HEK293 (cell line): ENCODE measurements around the gene ARF5.

Experiments
- CTCF ChIA-PET: fragments of 350-600 bp; formaldehyde crosslinking; extraction: SDS; loops from one replicate; lab custom pipeline; 2021; ENCODE audit warnings: antibody characterized with exemption; lab: Yijun Ruan, JAX
- POLR2A ChIA-PET: fragments of 300-600 bp; formaldehyde crosslinking; extraction: SDS; loops from one replicate; lab custom pipeline; 2020; ENCODE audit warnings: antibody characterized with exemption, inconsistent platforms; lab: Yijun Ruan, JAX
- H3K27ac ChIP-seq: fragments of 200-500 bp; sonication (Bioruptor generic); 2 replicates; pipeline ENCODE4 v1.5.1; 2014; ENCODE audit warnings: low read depth, low read length, control low read depth, inconsistent platforms; ENCODE audit errors: extremely low read depth
- H3K36me3 ChIP-seq, 2 experiments: fragments of 200-500 bp in 1 of 2; sonication (Bioruptor generic) in 1 of 2; 1 replicate in 1 of 2; 2 replicates in 1 of 2; pipeline ENCODE4 v1.5.1; 2014 to 2017; ENCODE audit warnings: inconsistent platforms in 2 of 2, low read length in 2 of 2; ENCODE audit not compliant: control insufficient read depth in 2 of 2, insufficient read depth in 1 of 2
- H3K4me1 ChIP-seq: fragments of 200-500 bp; sonication (Bioruptor generic); 2 replicates; pipeline ENCODE4 v1.5.1; 2014; ENCODE audit warnings: mild to moderate bottlenecking, low read length, inconsistent platforms; ENCODE audit not compliant: control insufficient read depth, insufficient read depth
- H3K4me3 ChIP-seq: 2 replicates; pipeline ENCODE4 v1.5.1; 2011; ENCODE audit warnings: low read depth, mild to moderate bottlenecking, control low read depth, low read length, moderate library complexity
- H3K9me3 ChIP-seq: fragments of 200-500 bp; sonication (Bioruptor generic); 2 replicates; pipeline ENCODE4 v1.5.1; 2014; ENCODE audit warnings: low read depth, low read length, inconsistent platforms; ENCODE audit not compliant: control insufficient read depth, insufficient read depth
- GLI2 ChIP-seq: fragments of 450-650 bp; formaldehyde crosslinking; IDR thresholded peaks from 2 replicates; pipeline ENCODE4; 2017; ENCODE audit warnings: missing biosample characterization, missing genetic modification characterization, low read depth, borderline replicate concordance
- HOXA7 ChIP-seq: sonication (generic); formaldehyde crosslinking; IDR thresholded peaks from 2 replicates; pipeline ENCODE4 v1.8.1; 2022; ENCODE audit warnings: missing genetic modification reagents, borderline replicate concordance
- MYNN ChIP-seq: fragments of 450-650 bp; formaldehyde crosslinking; IDR thresholded peaks from 2 replicates; pipeline ENCODE4 v1.5.1; 2016; ENCODE audit warnings: missing biosample characterization, missing genetic modification characterization, borderline replicate concordance
- PRDM1 ChIP-seq: fragments of 450-650 bp; formaldehyde crosslinking; IDR thresholded peaks from 2 replicates; pipeline ENCODE4; 2016; ENCODE audit warnings: missing biosample characterization, missing genetic modification characterization
- SCRT2 ChIP-seq: fragments of 450-650 bp; formaldehyde crosslinking; IDR thresholded peaks from 2 replicates; pipeline ENCODE4 v1.5.1; 2016; ENCODE audit warnings: missing biosample characterization, missing genetic modification characterization
- SP3 ChIP-seq: fragments of 450-650 bp; formaldehyde crosslinking; IDR thresholded peaks from 2 replicates; pipeline ENCODE4 v1.5.1; 2016; ENCODE audit warnings: missing biosample characterization, missing genetic modification characterization
- ZFP69B ChIP-seq: fragments of 450-650 bp; formaldehyde crosslinking; IDR thresholded peaks from 2 replicates; pipeline ENCODE4 v1.5.1; 2016; ENCODE audit warnings: missing biosample characterization, missing genetic modification characterization
- ZNF114 ChIP-seq: fragments of 450-650 bp; formaldehyde crosslinking; IDR thresholded peaks from 2 replicates; pipeline ENCODE4 v1.5.0; 2017; ENCODE audit warnings: missing biosample characterization, missing genetic modification characterization
- ZNF121 ChIP-seq: fragments of 450-650 bp; formaldehyde crosslinking; IDR thresholded peaks from 2 replicates; pipeline ENCODE4 v1.5.1; 2016; ENCODE audit warnings: missing biosample characterization, missing genetic modification characterization
- ZNF140 ChIP-seq: fragments of 450-650 bp; formaldehyde crosslinking; IDR thresholded peaks from 2 replicates; pipeline ENCODE4 v1.5.1; 2016; ENCODE audit warnings: missing biosample characterization, missing genetic modification characterization
- ZNF202 ChIP-seq: fragments of 450-650 bp; formaldehyde crosslinking; IDR thresholded peaks from 2 replicates; pipeline ENCODE4 v1.5.1; 2016; ENCODE audit warnings: missing biosample characterization, missing genetic modification characterization, borderline replicate concordance
- ZNF223 ChIP-seq: fragments of 450-650 bp; formaldehyde crosslinking; IDR thresholded peaks from 2 replicates; pipeline ENCODE4 v1.5.1; 2016; ENCODE audit warnings: missing biosample characterization, missing genetic modification characterization
- ZNF341 ChIP-seq: fragments of 450-650 bp; formaldehyde crosslinking; IDR thresholded peaks from 2 replicates; pipeline ENCODE4; 2016; ENCODE audit warnings: low read depth, missing biosample characterization, missing genetic modification characterization
- ZNF366 ChIP-seq: fragments of 450-650 bp; formaldehyde crosslinking; conservative IDR thresholded peaks from 2 replicates; pipeline ENCODE4 v1.5.1; 2016; ENCODE audit warnings: missing biosample characterization, missing genetic modification characterization
- ZNF37A ChIP-seq: fragments of 450-650 bp; IDR thresholded peaks from 2 replicates; pipeline ENCODE4 v1.5.1; 2018; ENCODE audit warnings: missing biosample characterization, missing genetic modification characterization
- ZNF433 ChIP-seq: fragments of 450-650 bp; formaldehyde crosslinking; IDR thresholded peaks from 2 replicates; pipeline ENCODE4 v1.5.1; 2016; ENCODE audit warnings: missing biosample characterization, missing genetic modification characterization, low read depth
- ZNF529 ChIP-seq: fragments of 450-650 bp; formaldehyde crosslinking; IDR thresholded peaks from 2 replicates; pipeline ENCODE4 v1.5.1; 2017; ENCODE audit warnings: missing genetic modification characterization, missing biosample characterization; ENCODE audit not compliant: insufficient replicate concordance
- ZNF561 ChIP-seq: fragments of 450-650 bp; IDR thresholded peaks from 2 replicates; pipeline ENCODE4 v1.5.1; 2018; ENCODE audit warnings: missing biosample characterization, missing genetic modification characterization, borderline replicate concordance
- ZNF654 ChIP-seq: fragments of 450-650 bp; formaldehyde crosslinking; IDR thresholded peaks from 2 replicates; pipeline ENCODE4 v1.5.1; 2016; ENCODE audit warnings: low read depth, missing biosample characterization, missing genetic modification characterization
- ZNF76 ChIP-seq: fragments of 450-650 bp; formaldehyde crosslinking; IDR thresholded peaks from 2 replicates; pipeline ENCODE4; 2016; ENCODE audit warnings: low read depth, missing biosample characterization, missing genetic modification characterization, borderline replicate concordance
- ZNF791 ChIP-seq: fragments of 450-650 bp; formaldehyde crosslinking; IDR thresholded peaks from 2 replicates; pipeline ENCODE4 v1.5.1; 2016; ENCODE audit warnings: missing biosample characterization, missing genetic modification characterization
- ZNF792 ChIP-seq: fragments of 450-650 bp; formaldehyde crosslinking; IDR thresholded peaks from 2 replicates; pipeline ENCODE4 v1.5.1; 2016; ENCODE audit warnings: missing biosample characterization, missing genetic modification characterization
- ZNF830 ChIP-seq: fragments of 450-650 bp; IDR thresholded peaks from 2 replicates; pipeline ENCODE4 v1.5.0; 2018; ENCODE audit warnings: missing biosample characterization, missing genetic modification characterization, low read depth, mild to moderate bottlenecking, moderate library complexity
- ZNF843 ChIP-seq: fragments of 450-650 bp; formaldehyde crosslinking; IDR thresholded peaks from 2 replicates; pipeline ENCODE4 v1.5.1; 2016; ENCODE audit warnings: missing biosample characterization, missing genetic modification characterization
- ZXDB ChIP-seq: fragments of 450-650 bp; formaldehyde crosslinking; IDR thresholded peaks from 2 replicates; pipeline ENCODE4 v1.5.1; 2016; ENCODE audit warnings: missing biosample characterization, missing genetic modification characterization
- TF ChIP-seq, protein P1 (sequence below): fragments of 450-650 bp; formaldehyde crosslinking; IDR thresholded peaks from 2 replicates; pipeline ENCODE4 v1.5.1; 2016; ENCODE audit warnings: missing biosample characterization, missing genetic modification characterization
- TF ChIP-seq, protein P2 (sequence below): fragments of 450-650 bp; formaldehyde crosslinking; IDR thresholded peaks from 2 replicates; pipeline ENCODE4 v1.5.1; 2017; ENCODE audit warnings: missing biosample characterization, missing genetic modification characterization
- TF ChIP-seq, protein P3 (sequence below): fragments of 450-650 bp; IDR thresholded peaks from 2 replicates; pipeline ENCODE4 v1.5.1; 2018; ENCODE audit warnings: missing biosample characterization, mild to moderate bottlenecking, missing genetic modification characterization
- TF ChIP-seq, protein P4 (sequence below): fragments of 450-650 bp; formaldehyde crosslinking; IDR thresholded peaks from 2 replicates; pipeline ENCODE4 v1.5.1; 2016; ENCODE audit warnings: missing biosample characterization, missing genetic modification characterization

The ARF5 gene

DNA sequence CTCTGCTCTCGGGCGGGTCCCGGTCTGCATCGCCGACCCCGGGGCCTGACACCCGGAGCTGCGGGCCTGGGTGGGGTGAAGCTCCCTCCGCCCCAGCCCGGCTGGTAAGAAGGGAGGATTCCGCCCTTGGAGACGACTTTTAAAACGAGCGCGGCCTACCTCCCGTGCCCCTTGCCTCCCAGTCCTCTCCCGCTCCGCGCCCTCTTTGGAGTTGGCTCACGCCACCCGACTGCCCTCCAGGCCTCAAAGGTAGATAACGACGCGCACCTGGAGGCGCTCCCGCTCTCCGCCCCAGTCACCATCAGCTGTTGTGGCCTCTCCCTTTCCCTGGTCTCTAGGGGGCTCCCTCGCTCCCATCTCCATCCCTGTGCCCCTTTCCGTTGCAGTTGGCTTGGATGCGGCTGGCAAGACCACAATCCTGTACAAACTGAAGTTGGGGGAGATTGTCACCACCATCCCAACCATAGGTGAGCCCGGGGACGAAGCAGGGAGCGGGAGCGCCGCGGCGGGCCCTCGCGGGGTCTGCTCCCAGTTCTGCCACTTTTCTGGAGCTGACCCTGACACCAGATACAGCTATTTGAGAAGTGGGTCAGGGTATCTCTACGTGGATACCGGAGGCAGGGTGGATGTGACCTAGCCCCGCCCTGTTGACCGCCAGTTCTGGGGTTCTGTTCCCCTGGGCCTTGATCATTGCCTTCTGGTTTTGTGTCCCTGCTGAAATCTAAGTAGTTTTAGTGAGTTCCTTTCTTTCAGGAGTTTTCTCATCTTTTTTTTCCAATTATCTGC, 679 bp downstream of the ARF5 start (continued):
- TF ChIP-seq ZNF76 (tag by site-specific recombination) (peak; percentile 29; the same call in 1 of the 2 replicates), ZNF341 (peak; percentile 74)

- H3K36me3 ChIP-seq: peaks cover 7 to 25% of the 10 kb centered on the region in 2 experiments; a peak in 2 of 3 replicates
- CTCF ChIA-PET: interaction anchor here (2.0 kb wide), 1 partner anchor 119 kb away, joined by 8 read pairs; no protein-coding TSS in a partner anchor
- no peaks in the 10 kb centered on the region for H3K9me3 ChIP-seq
- no peak for TF ChIP-seq SP3
- TF ChIP-seq ZNF366 (tag by site-specific recombination): no peak
- TF ChIP-seq ZNF529: no peak
- TF ChIP-seq MYNN (tag by site-specific recombination): no peak
- TF ChIP-seq ZNF140 (tag by site-specific recombination): no peak
- TF ChIP-seq ZFP69B: no peak
- no peak for TF ChIP-seq ZNF561
- TF ChIP-seq, protein P1, sequence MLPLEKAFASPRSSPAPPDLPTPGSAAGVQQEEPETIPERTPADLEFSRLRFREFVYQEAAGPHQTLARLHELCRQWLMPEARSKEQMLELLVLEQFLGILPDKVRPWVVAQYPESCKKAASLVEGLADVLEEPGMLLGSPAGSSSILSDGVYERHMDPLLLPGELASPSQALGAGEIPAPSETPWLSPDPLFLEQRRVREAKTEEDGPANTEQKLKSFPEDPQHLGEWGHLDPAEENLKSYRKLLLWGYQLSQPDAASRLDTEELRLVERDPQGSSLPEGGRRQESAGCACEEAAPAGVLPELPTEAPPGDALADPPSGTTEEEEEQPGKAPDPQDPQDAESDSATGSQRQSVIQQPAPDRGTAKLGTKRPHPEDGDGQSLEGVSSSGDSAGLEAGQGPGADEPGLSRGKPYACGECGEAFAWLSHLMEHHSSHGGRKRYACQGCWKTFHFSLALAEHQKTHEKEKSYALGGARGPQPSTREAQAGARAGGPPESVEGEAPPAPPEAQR: no peak
- TF ChIP-seq SCRT2 (tag by site-specific recombination): no peak
- no peak for TF ChIP-seq HOXA7
- no peak for TF ChIP-seq ZNF792 (tag by site-specific recombination)
- no peak for TF ChIP-seq ZNF654 (tag by site-specific recombination)
- no peak for TF ChIP-seq ZNF830 (tag by site-specific recombination)
- no peak for TF ChIP-seq ZNF114 (tag by site-specific recombination)
- no peak for TF ChIP-seq ZNF37A (tag by site-specific recombination)
- no peak for TF ChIP-seq ZXDB
- no peak for TF ChIP-seq GLI2 (tag by site-specific recombination)
- TF ChIP-seq, protein P2, sequence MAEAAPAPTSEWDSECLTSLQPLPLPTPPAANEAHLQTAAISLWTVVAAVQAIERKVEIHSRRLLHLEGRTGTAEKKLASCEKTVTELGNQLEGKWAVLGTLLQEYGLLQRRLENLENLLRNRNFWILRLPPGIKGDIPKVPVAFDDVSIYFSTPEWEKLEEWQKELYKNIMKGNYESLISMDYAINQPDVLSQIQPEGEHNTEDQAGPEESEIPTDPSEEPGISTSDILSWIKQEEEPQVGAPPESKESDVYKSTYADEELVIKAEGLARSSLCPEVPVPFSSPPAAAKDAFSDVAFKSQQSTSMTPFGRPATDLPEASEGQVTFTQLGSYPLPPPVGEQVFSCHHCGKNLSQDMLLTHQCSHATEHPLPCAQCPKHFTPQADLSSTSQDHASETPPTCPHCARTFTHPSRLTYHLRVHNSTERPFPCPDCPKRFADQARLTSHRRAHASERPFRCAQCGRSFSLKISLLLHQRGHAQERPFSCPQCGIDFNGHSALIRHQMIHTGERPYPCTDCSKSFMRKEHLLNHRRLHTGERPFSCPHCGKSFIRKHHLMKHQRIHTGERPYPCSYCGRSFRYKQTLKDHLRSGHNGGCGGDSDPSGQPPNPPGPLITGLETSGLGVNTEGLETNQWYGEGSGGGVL (tag by site-specific recombination): no peak
- no peak for TF ChIP-seq ZNF843 (tag by site-specific recombination)
- no peak overlapping the region for H3K27ac ChIP-seq
- H3K4me3 ChIP-seq: no peak overlapping the region
- no peaks in the 10 kb centered on the region for H3K4me1 ChIP-seq
- POLR2A ChIA-PET: no interaction called here
These were observed 1.7 kb downstream of the ARF5 start for GRCh38 chr7:127589896-127590295.

DNA sequence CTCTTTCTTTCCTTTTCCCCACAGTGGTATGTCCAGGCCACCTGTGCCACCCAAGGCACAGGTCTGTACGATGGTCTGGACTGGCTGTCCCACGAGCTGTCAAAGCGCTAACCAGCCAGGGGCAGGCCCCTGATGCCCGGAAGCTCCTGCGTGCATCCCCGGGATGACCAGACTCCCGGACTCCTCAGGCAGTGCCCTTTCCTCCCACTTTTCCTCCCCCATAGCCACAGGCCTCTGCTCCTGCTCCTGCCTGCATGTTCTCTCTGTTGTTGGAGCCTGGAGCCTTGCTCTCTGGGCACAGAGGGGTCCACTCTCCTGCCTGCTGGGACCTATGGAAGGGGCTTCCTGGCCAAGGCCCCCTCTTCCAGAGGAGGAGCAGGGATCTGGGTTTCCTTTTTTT, 3.0 kb downstream of the ARF5 start:
- peaks cover 7 to 25% of the 10 kb centered on the region in 2 experiments; a peak in 2 of 3 replicates for H3K36me3 ChIP-seq
- H3K4me3 ChIP-seq: no peak overlapping the region
- no peaks in the 10 kb centered on the region for H3K4me1 ChIP-seq
- ChIA-PET CTCF (interaction anchor here (0.6 kb wide), 1 partner anchor 621 kb away, joined by 4 read pairs; no protein-coding TSS in a partner anchor), POLR2A (no interaction called here)
- H3K9me3 ChIP-seq: no peaks in the 10 kb centered on the region
- no peak overlapping the region for H3K27ac ChIP-seq
- TF ChIP-seq, protein P3, sequence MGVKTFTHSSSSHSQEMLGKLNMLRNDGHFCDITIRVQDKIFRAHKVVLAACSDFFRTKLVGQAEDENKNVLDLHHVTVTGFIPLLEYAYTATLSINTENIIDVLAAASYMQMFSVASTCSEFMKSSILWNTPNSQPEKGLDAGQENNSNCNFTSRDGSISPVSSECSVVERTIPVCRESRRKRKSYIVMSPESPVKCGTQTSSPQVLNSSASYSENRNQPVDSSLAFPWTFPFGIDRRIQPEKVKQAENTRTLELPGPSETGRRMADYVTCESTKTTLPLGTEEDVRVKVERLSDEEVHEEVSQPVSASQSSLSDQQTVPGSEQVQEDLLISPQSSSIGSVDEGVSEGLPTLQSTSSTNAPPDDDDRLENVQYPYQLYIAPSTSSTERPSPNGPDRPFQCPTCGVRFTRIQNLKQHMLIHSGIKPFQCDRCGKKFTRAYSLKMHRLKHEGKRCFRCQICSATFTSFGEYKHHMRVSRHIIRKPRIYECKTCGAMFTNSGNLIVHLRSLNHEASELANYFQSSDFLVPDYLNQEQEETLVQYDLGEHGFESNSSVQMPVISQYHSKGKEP (tag by site-specific recombination): no peak
- no peak for TF ChIP-seq ZNF433 (tag by site-specific recombination)
- no peak for TF ChIP-seq ZNF202 (tag by site-specific recombination)
- no peak for TF ChIP-seq ZNF121
- TF ChIP-seq, protein P4, sequence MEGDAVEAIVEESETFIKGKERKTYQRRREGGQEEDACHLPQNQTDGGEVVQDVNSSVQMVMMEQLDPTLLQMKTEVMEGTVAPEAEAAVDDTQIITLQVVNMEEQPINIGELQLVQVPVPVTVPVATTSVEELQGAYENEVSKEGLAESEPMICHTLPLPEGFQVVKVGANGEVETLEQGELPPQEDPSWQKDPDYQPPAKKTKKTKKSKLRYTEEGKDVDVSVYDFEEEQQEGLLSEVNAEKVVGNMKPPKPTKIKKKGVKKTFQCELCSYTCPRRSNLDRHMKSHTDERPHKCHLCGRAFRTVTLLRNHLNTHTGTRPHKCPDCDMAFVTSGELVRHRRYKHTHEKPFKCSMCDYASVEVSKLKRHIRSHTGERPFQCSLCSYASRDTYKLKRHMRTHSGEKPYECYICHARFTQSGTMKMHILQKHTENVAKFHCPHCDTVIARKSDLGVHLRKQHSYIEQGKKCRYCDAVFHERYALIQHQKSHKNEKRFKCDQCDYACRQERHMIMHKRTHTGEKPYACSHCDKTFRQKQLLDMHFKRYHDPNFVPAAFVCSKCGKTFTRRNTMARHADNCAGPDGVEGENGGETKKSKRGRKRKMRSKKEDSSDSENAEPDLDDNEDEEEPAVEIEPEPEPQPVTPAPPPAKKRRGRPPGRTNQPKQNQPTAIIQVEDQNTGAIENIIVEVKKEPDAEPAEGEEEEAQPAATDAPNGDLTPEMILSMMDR (tag by site-specific recombination): no peak
- no peak for TF ChIP-seq ZNF114 (tag by site-specific recombination)
- TF ChIP-seq ZNF843 (tag by site-specific recombination): no peak
- no peak for TF ChIP-seq ZNF791 (tag by site-specific recombination)
- TF ChIP-seq ZNF223 (tag by site-specific recombination): no peak
- TF ChIP-seq PRDM1 (tag by site-specific recombination): no peak
